Measurements from ENCODE around the gene NEK9. TPM values are rescaled to one million over a fixed set of nuclear protein-coding genes. Genes with fewer than 3 reads are reported as not detected.

Gene NEK9
- total and polyA plus RNA-seq, 2 donors (not counting 1 experiment from before 2014, with no cell fraction given) = 35.1 to 110 TPM

DNA sequence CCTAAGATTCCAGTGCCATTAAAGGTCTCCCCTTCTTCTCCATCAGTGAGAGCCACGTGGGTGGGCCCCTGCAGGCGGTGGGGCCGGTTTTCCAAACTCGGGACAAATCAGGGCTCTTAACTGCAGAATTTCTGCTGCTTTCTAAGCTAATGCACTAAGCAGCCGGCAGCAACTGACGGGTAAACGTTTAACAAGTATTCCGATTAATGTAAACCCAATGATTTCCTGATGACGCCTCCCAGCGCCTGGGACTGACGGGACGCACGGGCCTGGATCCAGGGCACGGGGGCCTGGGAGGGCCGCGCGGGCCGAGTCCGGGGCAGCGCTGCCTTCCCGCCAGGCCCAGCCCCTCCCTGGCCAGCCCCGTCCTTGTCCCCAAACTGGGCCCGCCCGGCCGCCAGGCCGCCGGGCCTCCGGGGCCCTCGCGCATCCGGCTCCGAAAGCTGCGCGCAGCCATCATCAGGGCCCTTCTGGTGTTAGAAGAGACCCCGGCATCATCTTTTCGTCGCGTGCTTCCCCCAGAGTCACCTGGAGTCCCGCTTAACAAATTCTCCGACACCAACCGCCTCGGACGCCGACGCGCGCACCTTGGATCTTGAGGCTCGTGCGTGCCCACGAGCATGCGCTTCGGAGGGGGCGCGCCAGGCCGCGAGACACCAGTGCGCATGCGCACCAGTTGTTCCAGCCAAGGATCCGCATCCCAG, 75.8 kb downstream of the NEK9 start, which contains the start of gene MLH3:
MLH3 (minus strand) TSS at position 616 of the 704 bp plus-strand sequence. CDS start 1,812 bp downstream, outside the sequence.
- CTCF ChIA-PET = no interaction called here

More for the DNA sequence above, 75.8 kb downstream of the NEK9 start, which contains the start of gene MLH3:
- Histone ChIP-seq H3K4me1 (ENCODE audit: control insufficient read depth in 2 of 2, insufficient read depth in 2 of 2, low read length in 2 of 2) (peaks cover 9 to 10% of the 10 kb centered on the region in 2 donors), H4K20me1 (ENCODE audit: control insufficient read depth, insufficient read depth, low read length, poor library complexity, severe bottlenecking) (no peaks in the 10 kb centered on the region), H3K9ac (ENCODE audit: low read length) (peak within 1 kb of the TSS; percentile 88), H3K4me2 (replicated peaks; ENCODE audit: low read depth, low read length, poor library complexity, severe bottlenecking) (peak within 1 kb of the TSS; percentile 87), H3K27me3 (replicated peaks in 1 of 4; ENCODE audit: control extremely low read depth in 1 of 4, control insufficient read depth in 3 of 4, insufficient read depth in 4 of 4, low read length in 3 of 4) (no peaks in the 10 kb centered on the region), H2AFZ (ENCODE audit: insufficient read depth, low read depth, low read length, poor library complexity, severe bottlenecking) (peak within 1 kb of the TSS; percentile 87), H3K9me3 (ENCODE audit: control extremely low read depth in 1 of 3, control insufficient read depth in 2 of 3, insufficient read depth in 1 of 3, low read length in 2 of 3) (no peaks in the 10 kb centered on the region), H3K79me2 (ENCODE audit: control insufficient read depth, insufficient read depth, low read length) (peaks cover 15% of the 10 kb centered on the region), H3K4me3 (ENCODE audit: control extremely low read depth in 1 of 5, extremely low read depth in 1 of 5, insufficient read depth in 1 of 5, low read depth in 2 of 5, low read length in 4 of 5) (peak within 1 kb of the TSS; percentile 44 to 82 (median 64)), H3K27ac (ENCODE audit: low read length in 2 of 2) (peak within 1 kb of the TSS in 1 of 2 donors; percentile 83), H3K36me3 (replicated peaks in 1 of 2; ENCODE audit: control extremely low read depth in 1 of 2, control insufficient read depth in 1 of 2, extremely low read depth in 1 of 2, insufficient read depth in 2 of 2, low read length in 1 of 2) (no peaks in the 10 kb centered on the region)
- POLR2A ChIA-PET = no interaction called here
- Mint-ChIP-seq H3K4me3 (peak within 1 kb of the TSS; percentile 97), H3K27me3 (no peaks in the 10 kb centered on the region), H3K9me3 (ENCODE audit: insufficient read depth) (no peaks in the 10 kb centered on the region), H3K27ac (peak within 1 kb of the TSS; percentile 96), H3K4me1 (peaks cover 19% of the 10 kb centered on the region)
- ATAC-seq (ENCODE audit: low read depth) (peak; percentile 83), DNase-seq (peak; percentile 90)
- WGBS (ENCODE audit: insufficient coverage) = under 1% methylated on average over 58 of the region's 59 CpGs
- intact Hi-C loops (cut with micrococcal nuclease) = loop anchor here (1.0 kb wide), 3 partner anchors 13 to 49 kb away; partner anchors contain the start of genes ACYP1, EIF2B2 and ZC2HC1C
- no peak for TF ChIP-seq EZH2 (IDR thresholded peaks at IDR 0.05; ENCODE audit: borderline replicate concordance, insufficient read depth, low read depth, low read length, poor library complexity, severe bottlenecking)
- TF ChIP-seq, protein P1, sequence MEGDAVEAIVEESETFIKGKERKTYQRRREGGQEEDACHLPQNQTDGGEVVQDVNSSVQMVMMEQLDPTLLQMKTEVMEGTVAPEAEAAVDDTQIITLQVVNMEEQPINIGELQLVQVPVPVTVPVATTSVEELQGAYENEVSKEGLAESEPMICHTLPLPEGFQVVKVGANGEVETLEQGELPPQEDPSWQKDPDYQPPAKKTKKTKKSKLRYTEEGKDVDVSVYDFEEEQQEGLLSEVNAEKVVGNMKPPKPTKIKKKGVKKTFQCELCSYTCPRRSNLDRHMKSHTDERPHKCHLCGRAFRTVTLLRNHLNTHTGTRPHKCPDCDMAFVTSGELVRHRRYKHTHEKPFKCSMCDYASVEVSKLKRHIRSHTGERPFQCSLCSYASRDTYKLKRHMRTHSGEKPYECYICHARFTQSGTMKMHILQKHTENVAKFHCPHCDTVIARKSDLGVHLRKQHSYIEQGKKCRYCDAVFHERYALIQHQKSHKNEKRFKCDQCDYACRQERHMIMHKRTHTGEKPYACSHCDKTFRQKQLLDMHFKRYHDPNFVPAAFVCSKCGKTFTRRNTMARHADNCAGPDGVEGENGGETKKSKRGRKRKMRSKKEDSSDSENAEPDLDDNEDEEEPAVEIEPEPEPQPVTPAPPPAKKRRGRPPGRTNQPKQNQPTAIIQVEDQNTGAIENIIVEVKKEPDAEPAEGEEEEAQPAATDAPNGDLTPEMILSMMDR (IDR thresholded peaks at IDR 0.05) = no peak

All from B cell (primary cell).